HG03354 (cell line): ENCODE data around the gene NKAP.
"Not testable (repeated sequence)": the region's sequence is repeated elsewhere in the genome, so short reads cannot be mapped to it uniquely, and the experiment has no call there.

ENCODE experiments used
- ATAC-seq: cut with Tn5 transposase; IDR thresholded peaks from one replicate; pipeline ENCODE4 v1.9.1; 2021; ENCODE audit warnings: mild to moderate bottlenecking; ENCODE audit not compliant: unreplicated experiment, poor library complexity, severe bottlenecking

Gene NKAP

DNA sequence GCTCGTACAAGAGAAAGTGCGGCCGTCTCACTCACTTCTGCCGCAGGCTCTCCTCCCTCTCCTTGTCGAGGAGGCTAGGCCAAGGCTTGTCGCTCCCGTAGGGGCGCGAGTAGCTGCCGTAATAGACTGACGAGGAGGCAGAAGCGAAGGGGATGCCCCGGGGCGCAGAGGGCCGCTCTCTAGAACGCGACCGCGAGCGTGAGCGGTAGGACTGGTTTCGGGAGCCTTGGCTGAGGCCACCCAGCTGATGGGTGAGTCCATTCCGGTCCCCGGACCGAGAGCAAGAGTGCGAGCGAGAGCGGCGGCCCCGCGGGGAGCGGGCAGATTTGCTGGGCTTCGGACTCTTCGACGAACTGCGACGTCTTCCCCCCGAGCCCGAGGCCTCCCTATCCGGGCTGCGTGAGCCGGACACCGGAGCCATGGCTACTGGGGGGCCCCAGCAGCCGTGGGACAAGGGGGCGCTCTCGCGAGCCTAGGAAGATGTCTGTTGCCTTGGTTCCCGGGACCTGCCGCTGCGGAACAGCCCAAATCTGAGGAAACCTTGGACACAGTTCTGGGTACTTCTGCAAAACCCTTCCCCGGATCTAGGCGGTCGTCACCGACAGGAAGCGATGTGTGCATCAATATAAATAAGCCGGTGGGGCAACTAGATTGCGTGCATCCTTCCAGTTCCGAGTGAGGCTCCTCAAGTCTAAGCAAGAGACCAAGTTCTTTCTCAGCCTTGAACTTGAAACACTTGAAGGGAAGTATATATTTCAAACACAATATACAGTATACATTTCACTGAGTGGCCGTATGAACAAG, at the start of gene NKAP:
Gene NKAP (minus strand): TSS at position 567 of the 804 bp plus-strand sequence. CDS start 146 bp downstream, at position 421.
- peak; percentile 86 for ATAC-seq

DNA sequence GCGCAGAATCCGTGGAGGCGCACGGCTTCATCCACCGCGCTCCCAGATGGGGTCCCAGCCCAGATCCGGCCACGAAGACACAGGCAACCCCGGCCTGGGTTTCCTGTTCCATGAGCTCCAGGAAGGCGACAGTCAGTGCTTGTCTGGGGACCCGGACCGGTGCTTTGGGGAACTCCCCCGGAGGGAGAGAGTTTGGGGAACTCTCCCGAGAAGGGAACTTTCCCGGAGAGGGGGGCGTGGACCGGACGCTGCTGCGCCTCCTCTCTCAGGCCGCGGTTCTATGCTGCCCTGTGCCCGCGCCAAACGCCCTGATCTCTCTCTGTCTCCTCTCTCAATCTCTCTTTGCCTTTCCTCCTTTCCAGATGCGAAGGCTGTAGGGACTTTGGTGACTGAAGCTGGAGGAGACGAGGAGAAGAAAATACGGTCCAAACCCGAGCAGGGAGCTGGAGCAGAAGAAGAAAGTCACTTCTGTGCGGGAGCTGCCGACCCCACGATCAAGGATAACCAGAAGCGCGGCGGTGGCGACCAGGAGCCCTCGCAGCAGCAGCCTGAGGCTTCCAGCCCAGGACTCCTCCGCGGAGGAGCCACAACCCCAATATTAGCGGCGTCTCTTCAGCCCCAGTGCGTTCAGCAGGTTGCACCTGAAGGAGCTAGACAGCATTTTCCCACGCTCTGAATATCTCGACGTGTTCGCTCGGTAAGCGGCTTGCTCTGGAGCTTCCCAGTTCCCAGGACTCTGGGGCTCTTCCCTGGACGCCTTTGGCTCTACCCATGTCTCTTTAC, 47.6 kb upstream of the NKAP start:
- no peak for ATAC-seq

DNA sequence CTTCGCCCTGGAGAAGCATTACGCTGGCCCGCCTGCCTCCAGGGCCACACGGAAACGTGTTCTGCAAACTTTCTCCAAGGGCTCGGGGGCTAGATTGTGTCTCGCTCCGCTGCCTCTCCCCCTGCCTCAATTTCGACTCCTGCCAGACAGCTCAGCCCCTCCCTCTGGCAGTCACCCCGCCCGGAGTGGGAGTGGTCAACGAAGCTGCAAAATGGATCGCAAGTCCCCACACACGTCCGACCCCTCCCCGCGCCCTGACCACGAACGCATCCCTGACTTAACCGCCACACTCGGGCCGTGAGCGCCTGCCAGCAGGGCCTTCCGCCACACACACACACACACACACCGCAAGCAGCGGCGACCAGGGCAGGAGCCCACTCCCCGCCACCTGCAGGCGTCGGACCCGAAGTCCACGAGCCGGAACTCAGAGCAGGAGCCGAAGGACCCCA, 47.0 kb upstream of the NKAP start:
- no peak for ATAC-seq

DNA sequence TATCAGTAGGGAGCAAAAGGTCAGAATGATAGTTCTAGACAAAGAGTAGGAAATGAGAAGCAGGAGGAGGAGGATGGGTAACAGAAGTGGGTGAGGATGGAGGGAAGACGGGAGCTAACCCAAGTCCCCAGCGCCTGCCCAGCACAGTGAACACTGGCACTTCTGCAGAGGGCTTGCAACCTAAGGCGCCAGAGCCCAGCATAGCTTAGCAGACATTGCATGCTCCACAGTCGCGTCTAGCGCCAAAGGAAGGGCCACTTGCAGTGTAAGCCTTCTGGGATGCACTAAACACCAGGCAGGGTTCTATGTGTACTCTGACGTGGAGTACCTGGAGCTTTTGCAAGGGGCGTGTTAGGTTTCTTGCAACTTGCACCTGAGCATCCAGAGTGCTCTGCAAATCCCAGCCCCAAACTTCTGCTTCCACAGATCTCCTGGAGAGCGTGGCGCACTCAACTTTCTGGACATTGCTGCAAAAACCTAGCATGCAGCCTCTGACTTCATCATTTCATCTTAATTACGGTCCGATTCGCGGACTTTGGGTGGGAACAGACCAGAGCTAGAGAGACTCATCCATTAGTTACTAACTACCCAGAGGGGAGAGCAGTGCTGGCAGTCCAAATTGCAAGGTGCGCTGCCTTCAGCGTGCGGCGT, 46.5 kb upstream of the NKAP start:
- no peak for ATAC-seq

DNA sequence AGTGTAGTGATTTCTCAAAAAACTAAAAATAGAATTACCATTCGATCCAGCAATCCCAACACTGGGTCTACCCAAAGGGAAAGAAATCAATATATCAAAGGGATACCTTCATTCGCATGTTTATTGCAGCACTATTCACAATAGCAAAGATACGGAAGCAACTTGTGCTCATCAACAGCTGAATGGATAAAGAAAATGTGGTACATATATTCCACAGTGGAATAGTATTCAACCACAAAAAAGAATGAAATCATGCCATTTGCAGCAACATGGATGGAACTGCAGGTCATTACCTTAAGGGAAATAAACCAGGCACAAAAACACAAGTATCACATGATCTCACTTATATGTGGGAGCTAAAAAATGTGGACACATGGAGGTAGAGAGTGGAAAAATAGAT, 42.7 kb upstream of the NKAP start:
- ATAC-seq = no peak

DNA sequence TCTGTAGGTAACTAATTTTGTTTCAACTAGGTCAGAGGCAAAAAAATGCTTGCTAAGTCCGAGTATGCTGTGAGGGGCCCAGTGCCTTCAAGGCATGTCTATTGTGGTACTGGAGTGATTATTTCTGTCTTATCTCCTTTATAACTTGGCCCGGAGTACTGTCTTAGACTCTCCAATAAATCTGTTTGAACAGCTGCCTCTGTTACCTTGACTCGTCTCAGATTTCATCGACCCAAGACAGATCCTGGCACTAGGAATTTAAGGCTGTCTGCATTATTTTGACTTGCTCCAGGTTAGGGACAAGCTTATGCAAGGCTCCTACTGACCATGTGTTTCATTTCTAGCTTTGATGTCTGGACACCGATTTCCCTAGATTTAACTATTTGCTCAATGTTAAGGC, 41.1 kb upstream of the NKAP start:
- no peak for ATAC-seq

DNA sequence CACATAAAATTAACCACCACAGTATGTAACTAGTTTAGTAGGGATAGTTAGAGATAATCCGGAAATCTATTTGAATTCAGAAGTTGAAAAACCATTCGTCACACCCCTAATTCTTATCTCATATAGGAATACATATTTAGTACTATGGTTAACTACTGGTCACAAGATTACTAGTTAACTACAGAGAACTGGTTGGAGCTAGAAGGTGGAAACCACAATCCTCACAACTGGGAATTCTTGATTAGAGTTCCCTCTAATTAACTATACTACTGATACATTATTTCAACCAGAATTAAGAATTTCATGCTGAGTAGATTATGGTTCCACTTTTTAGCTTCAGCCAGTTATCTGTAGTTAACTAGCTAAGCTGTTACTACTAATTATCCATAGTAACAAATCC, 39.9 kb upstream of the NKAP start:
- no peak for ATAC-seq

DNA sequence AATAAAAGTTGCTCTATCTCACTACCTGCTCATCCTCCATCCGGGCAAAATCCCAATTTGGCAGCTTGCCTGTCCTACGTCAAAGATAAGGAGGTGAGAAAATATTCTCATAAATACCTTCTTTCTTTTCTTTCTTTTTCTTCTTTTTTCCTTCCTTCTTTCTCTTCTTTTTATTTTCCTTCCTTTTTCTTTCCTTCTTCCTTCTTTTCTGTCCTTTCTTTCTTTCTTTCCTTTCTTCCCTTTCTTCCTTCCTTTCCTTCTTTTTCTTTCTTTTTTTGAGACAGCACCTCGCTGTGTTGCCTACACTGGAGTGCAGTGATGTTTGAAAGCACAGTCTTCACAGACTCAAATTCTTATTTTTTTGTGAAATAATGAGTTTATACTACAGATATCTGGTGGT, 38.6 kb upstream of the NKAP start:
- no peak for ATAC-seq

DNA sequence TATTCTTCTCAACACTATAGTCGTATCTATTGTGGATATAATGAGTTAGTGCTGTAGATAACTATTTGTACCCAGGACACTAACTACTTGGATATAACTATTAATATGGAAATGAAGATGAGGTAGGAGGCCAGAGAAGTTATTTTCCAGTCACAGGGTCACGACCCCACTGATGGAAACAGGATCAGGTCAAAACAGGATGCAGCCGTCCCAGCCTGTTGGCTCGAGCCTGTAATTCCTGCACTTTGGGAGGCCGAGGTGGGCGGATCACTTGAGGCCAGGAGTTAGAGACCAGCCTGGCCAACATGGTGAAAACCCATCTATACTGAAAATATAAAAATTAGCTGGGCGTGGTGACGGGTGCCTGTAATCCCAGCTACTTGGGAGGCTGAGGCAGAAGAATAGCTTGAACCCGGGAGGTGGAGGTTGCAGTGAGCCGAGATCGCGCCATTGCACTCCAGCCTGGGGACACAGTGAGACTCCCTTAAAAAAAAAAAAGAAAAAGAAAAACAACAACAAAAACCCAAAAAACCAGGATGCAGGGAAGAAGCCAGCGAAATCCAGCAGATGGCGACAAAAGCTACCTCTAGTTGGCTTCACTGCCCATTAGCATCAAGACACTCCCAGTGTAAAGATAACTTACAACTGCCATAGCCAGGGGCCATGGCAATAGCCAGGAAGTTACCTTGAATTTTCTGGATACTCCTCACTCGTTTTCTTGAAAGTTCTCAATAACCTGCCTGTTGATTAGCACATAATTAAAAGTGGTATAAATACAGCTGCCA, 37.9 kb upstream of the NKAP start:
- ATAC-seq = no peak

DNA sequence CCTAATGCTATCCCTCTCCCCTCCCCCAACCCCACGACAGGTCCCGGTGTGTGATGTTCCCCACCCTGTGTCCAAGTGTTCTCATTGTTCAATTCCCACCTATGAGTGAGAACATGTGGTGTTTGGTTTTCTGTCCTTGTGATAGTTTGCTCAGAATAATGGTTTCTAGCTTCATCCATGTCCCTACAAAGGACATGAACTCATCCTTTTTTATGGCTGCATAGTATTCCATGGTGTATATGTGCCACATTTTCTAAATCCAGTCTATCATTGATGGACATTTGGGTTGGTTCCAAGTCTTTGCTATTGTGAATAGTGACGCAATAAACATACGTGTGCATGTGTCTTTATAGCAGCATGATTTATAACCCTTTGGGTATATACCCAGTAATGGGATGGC, 33.6 kb upstream of the NKAP start:
- not testable (repeated sequence) for ATAC-seq

DNA sequence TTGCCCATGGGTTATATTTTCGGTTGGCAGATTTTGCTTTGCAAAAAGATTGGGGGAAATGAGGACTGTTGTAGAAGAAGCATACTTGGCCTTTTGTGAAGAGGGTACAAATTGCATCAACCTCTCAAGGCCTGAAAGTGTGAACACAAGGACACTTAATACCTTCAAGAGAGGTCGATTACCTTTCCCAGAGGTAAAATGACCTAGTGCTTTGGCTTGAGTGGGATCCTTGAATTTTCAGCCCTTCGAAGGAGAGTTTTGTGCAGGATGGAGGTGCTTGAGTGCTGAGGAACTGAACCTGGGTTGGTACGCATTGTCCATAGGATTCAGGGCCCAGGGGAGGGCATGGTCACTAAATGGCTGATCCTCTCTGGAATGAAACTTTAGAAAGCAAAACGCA, 27.6 kb upstream of the NKAP start:
- no peak for ATAC-seq

DNA sequence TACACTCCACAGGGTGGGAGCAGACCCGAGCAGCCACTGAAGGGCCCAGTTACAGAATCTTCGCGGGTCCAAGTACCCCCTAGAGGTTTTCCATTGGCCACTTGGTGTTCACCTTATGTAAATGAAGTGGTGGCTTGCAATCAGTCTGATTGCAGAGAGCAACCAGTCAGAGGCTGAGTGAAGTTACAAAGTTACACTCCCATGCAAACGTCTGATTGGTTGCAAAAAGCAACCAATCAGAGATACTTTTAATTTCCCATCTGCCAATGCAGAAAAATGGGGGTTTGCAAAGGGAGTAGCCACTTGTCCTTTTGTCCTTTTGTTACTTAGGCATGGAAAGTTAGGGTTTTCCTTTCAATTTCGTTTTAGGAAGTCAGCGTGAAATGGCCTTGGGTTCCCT, 27.0 kb upstream of the NKAP start:
- ATAC-seq = no peak

DNA sequence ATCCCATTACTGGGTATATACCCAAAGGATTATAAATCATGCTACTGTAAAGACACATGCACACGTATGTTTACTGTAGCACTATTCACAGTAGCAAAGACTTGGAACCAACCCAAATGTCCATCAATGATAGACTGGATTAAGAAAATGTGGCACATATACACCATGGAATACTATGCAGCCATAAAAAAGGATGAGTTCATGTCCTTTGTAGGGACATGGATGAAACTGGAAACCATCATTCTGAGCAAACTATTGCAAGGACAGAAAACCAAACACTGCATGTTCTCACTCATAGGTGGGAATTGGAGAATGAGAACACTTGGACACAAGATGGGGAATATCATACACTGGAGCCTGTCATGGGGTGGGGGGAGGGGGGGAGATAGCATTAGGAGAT, 23.3 kb upstream of the NKAP start:
- ATAC-seq = not testable (repeated sequence)

DNA sequence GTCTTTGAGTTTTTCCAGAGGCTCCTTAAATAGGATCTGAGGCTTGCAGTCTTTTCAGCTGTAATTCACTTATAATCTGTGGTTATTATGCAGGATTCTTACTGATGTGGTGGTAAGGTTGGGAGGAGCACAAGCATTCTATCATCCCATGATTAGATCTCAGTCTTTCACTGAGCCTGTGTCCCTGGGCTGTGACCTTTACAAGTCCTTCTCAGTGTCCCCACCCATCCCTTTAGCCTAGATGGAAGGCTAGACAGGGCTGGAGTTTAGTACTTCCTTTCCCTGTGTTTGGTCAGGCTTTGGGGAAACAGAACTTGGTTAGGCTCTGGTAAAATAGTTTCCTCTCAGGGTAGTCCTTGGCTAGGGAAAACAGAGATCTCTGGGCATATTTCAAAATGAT, 17.1 kb upstream of the NKAP start:
- no peak for ATAC-seq

DNA sequence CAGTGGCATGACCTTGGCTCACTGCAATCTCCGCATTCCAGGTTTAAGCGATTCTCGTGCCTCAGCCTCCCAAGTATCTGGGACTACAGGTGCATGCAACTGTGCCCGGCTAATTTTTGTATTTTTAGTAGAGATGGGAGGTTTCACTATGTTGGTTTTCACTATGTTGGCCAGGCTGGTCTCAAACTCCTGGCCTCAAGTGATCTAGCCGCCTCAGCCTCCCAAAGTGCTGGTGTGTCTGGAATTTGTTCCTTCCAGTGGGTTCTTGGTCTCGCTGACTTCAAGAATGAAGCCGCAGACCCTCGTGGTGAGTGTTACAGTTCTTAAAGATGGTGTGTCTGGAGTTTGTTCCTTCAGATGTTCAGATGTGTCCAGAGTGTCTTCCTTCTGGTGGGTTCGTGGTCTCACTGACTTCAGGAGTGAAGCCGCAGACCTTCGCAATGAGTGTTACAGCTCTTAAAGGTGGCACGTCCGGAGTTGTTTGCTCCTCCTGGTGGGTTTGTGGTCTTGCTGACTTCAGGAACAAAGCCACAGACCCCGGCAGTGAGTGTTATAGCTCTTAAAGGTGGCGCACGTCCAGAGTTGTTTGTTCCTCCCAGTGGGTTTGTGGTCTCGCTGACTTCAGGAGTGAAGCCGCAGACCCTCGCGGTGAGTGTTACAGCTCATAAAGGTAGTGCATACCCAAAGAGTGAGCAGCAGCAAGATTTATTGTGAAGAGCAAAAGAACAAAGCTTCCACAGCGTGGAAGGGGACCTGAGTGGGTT, 12.4 kb upstream of the NKAP start:
- not testable (repeated sequence) for ATAC-seq

DNA sequence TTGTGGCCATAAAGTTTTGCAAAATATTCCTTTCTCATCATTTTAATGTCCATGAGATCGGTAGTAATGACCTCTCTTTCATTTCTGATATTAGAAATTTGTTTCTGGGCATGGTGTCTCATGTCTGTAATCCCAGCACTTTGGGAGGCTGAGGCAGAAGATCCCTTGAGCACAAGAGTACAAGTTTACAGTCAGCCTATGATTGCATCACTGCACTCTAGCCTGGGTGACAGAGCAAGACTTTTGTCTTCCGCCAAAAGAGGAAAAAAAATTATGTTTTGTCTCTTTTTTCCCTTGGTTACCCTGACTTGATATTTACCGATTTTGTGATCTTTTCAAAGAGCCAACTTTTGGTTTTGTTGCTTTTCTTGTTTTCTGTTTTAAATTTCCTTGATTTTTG, 10.8 kb upstream of the NKAP start:
- ATAC-seq = no peak

DNA sequence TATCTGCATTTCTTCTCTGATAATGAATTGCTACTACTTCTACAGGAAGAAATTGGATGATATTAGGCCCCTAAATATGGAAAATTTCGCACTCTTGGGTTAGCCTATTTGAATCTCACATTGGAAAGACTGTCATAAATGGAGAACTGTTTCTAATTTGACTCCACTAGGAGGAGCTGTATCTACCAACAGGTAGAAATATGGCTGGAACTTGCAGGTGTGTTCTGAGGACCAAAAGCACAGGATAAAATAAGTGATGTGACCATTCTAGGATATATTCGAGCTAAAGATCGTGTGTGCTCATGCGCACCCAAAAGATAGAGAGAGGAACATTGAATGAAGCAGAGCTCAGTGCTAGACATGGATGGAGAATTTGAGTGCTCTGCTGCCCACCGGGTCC, 4.8 kb upstream of the NKAP start:
- ATAC-seq = no peak

DNA sequence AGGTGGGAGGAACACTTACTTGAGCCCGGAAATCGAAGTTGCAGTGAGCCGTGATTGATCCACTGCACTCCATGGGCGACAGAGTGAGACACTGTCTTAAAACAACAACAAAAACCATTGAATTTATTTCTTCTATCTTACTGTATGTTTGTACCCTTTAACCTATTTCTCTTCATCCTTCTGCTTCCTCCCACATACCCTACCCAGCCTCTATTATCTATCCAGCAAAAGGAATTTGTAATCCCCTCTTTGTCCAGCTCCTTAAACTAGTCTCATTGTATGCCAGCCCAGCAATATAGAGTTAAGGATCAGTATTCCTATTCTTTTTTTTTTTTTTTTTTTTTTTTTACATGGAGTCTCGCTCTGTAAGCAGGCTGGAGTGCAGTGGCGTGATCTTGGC, 1.9 kb upstream of the NKAP start:
- ATAC-seq = no peak

DNA sequence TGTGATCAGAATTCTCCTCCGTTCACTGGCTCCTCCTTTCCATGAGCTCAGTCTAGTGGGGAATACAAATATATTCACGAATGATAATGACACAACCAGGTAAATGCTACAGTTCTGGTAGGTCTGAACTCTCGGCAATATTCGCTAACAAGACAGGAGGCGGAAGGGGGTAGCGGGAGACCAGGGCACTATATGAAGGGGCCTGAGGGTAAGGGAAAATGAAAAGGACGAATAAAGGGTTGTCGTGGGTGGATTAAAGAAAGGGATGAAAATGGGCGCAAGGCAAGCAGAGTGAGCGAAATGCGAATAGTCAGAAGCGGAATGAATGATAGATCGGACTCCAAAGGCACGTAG, 743 bp downstream of the NKAP start:
- no peak for ATAC-seq
